SIG-M5 (cell line): ENCODE data around the gene CEP295NL.
"Not testable (repeated sequence)": the region's sequence is repeated elsewhere in the genome, so short reads cannot be mapped to it uniquely, and the experiment has no call there.

Experiments
- DNase-seq: peaks from one replicate; lab custom pipeline; 2025; lab: John Stamatoyannopoulos, UW

CEP295NL gene

DNA sequence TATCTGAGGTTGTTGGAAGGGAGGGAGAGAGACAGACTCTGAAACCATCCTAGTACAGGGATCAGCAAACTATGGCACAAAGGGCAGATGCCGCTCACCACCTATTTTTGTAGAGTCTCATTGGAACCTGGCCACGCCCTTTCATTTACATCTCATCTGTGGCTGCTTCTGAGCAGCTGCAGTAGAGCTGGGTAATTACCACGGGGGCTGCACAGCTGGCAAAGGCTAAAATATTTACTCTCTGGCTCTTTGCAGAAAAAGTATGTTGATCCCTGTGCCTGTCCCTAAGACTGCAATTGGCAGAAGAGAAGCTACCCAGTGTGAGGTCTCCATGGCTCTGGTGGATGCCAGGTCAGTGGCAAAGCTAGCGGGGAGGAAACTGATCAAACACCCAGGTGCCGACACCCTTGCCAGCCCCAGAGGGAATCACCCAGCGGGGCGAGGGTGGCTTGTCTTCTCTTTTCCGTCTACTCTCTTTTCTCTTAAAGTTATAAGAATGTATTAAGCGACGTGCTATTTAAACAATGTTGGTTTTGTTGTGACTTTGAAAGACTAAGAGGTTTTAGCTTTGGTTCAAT, 14.0 kb downstream of the CEP295NL start:
- DNase-seq: no peak

DNA sequence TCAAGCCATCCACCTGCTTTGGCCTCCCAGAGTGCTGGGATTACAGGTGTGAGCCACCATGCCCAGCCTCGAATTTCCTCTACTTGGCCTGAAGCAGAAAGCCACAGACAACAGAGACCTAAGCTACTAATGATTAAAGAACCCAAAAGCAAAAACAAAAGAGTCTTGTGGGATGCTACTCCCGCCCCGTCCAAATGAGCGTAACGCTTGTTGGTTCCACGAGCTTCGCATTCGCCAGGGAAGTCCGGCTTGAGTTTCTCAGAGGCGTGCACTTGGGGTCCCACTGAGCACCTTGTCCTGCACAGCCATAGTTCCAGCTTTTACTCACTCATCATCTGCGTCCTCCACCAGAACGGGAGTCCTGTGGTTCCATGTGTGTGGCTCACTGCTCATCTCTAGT, 16.0 kb downstream of the CEP295NL start:
- no peak for DNase-seq

DNA sequence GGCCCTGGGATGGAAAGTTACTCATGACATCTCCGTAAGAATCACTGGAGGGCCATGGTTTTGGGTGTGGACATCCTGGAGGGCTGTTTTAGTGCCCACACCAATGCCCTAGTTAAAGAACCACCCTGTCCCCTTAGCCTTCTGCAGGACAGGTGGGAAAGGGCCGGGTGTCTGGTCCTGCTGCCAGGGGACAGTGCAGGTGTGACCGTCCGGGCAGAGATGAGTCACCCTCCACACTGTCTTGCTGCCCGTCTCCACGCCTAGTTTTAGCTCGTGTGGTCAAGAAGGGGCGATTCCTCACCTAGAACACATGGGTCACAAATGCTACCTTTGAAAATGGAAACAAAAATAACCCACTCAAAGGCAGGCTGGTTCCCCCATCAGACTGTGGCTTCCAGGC, 17.0 kb downstream of the CEP295NL start:
- DNase-seq: no peak

DNA sequence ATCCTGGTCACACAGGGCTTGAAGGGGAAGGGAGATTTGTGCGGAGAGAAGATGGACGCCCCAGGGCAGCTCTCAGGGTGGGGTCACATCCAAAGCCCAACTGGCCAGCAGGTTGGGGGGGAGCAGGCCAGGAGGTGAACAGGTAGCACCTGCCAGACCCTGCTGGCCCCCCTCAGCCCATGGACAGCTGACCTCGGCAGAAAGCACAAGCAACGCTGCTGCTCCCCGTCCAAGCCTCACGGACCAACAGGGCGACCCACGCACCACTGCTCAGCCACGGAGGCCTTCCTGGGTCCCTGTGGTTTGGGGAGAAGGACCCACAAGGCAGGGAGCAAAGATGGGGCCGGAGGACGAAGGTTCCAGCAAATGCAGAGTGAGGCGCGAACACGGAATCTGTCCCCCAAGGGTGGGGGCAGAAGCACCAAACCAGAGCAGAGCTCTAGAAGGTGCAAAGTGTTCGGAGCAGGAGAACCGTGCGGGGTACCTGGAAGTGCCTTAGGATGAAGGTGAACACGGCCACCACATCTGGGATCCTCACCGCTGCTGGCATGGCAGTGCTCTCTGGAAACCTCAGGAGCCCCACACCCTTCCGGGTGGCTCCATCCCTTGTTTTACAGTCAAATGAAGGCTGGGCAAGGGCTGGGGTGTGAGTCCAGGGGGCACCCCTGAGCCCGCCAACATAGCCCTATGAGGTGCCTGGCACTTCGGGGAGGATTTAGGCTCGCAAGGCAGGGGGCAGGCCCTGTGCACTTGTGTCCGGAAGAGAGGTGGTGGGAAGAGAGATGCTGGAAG, 17.9 kb downstream of the CEP295NL start:
- DNase-seq: no peak

DNA sequence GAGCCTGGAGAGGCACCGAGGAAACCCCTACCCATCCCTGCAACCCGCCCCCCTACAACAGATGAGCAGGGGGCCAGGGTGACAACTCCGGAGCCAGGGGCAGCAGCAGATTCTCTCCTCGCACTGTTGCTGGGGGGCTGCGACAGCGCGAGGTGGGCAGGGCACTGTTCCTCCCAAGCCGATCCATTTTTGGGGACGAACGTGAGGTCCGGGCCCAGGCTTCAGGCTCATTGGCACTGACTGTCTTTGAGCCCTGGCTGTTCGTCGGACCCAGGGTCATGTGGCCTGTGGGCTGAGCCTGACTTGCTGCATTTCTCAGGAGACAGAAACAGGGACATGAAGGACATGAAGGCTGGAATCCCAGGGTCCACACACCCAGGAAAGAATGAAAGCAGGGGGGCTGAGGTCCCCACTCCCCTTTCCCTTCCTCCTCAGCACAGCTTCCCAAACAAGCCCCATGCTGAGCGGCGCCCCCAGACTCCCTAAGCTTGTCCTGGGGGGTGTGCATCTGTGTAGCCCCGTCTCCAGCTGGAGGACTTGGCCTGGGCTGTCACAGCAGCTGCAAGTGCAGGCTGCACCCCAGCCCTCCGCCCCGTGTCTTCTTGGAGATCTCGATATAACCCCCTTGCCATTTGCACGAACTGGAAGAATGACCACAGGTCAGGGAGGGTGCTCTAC, 18.7 kb downstream of the CEP295NL start:
- DNase-seq: no peak

DNA sequence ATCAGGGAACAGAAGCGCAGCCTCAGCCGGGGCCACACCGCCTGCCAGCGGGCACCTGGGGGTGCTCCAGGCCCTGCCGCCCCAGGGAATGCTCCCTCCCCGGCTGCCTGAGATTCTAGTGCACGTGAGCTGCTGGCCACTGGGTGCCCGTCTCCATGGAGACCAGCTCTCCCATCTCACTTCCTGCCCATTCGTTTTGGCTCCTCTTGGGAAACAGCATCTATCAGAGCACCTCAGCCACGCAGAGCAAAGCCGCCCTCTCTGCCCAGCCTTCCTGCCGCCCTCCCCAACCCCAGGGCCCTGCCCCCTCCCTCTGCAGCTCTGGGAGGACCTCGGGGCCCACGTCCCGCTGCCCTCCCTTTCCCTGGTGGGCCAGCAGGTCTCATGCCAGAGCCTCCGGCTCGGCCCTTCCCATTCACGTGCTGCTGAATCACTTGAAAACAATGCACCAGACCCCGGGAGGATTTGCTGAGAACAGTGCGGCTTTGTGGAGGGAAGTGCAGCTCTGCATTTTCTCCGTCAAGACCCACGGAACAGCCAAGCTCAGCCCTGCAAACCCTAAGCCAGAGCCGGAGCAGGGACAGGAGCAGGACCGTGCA, 19.4 kb downstream of the CEP295NL start:
- DNase-seq: no peak

DNA sequence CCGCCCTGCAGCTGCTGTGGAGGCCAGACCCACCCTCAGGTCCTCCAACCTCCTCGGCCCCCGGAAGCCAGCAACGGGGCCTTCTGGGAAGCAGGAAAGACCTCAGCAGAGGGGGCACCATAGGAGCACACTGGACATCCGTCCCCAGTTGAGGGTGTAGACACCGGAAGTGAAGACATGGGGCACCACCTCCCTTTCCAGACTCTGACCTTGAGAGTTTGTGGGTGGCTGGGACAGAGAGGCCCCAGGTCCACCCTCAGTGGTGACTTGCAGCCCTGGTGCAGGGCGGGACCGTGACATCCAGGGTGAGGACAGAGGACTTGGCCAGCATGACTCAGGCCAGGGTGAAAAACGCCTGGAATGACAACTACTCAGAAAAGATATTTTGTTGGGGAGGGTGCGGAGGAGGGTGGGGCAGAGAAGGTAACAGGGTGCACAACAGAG, 19.9 kb downstream of the CEP295NL start:
- no peak for DNase-seq

DNA sequence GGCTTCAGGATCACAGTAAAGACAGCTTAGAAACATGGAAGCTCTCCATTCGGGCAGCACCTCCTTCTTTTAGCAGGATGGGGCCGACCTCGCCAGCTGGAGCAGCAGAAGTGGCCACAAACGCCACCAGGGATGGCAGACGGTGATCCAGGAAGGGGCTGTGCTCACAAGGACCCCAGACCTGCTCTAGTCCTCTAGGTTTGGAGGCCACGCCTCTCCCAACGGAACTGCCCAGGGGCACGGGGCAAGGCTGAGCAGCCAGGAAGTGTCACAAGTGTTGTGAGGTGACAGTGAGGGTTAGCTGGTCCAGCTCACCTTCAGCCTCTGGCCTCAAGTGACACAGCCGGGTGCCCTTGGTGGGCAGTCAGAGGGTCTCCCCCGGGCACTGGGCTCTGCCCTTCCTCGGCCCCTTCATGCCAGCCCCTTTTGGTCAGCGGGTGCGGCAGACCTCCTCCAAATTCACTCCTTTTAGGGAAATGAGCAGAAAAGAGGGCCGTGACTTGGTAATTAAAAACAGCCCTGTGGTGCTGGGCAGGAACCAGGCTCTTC, 20.4 kb downstream of the CEP295NL start:
- no peak for DNase-seq

DNA sequence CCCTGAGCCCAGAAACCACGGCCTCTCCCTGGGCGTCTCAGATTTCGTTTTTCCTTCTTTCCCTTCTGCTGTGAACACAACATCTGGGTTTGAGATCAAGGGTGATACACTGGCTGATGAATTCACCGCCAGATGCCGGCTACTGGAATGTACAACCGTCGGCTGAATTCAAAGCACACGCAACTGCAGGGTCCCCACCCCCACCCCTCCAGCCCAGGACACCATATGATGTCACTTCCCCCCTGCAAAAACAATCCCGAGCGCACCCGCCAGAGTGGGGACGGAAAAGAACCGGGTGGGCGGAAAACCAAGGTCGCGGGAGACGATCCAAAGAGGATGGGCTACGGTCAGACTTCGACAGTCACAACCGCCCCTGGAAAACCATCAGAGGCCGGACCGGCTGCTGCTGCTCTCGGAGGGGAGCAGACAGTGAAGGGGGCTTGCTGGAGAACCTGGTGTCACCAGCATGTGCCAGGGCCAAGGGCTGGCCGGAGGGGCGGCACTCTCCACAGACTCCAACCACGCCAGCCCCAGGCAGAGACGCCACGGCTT, 23.3 kb downstream of the CEP295NL start:
- no peak for DNase-seq

DNA sequence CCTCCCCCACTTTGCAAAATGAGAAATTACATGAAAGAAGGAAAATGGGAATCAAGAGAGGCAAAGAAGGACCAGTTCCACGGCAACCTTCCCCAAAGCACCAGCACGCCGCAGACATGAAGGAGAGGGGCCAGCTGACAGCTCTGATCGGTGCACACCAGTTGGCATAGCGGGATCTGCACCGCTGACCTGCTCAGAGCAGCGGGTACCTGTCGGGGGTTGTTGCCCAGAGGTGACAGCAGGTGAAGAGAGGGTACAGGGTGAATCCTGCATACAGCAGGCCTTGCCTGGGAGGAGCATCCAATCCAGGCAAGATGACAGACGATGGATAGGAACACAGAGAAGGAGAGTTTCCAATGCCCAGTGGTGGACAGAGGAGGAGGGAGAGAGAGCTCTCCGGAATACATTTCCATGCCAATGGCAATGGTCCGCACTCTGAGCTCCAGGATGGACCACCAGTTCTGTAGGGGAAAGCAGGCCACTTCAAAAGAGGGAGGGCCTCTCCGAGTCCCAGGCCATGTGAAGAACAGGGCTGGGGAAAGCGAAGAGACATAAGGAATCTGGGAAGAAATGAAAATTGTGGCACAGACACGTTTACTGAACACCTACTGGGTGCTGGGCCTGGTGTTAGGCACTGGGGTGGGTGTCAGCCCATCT, 24.0 kb downstream of the CEP295NL start:
- DNase-seq: no peak

DNA sequence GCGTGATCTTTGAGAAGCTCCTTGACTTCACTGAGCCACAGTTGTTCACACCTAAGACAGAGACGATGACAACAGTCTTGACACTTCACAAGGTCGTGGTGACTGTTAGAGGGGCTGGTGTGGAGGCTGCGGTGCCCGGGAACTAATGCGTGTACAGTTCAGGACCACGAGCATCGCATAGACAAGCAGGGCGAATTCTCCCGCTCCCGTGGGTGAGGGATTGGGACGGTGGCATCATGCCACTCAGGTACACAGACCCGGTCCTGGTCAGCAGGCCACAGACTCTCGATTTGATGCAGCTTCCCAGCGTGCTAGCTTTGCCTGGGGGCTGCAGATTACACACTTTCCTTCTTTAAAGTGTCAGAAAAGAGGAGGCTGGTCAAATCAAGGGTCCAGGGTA, 24.7 kb downstream of the CEP295NL start:
- no peak for DNase-seq

DNA sequence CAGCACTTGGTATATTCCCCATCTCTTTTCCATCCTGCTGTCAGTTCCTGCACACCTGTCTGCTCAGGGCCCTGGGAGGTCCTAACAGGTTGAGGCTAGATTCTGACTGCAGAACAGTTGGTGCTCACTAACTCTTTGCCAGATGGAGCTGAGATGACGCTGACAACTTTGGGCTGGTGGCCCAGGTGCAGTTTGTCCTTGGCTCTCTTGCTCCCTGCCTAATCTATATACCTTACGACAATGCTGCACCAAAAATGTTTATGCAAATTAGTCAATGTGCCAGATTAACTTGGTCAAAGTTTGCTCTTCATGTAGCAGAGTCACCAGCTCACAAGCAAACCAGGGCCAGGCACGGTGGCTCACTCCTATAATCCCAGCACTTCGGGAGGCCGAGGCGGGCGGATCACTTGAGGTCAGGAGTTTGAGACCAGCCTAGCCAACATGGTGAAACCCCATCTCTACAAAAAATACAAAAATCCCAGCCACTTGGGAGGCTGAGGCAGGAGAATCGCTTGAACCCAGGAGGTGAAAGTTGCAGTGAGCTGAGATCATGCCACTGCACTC, 26.0 kb downstream of the CEP295NL start:
- DNase-seq: not testable (repeated sequence)

DNA sequence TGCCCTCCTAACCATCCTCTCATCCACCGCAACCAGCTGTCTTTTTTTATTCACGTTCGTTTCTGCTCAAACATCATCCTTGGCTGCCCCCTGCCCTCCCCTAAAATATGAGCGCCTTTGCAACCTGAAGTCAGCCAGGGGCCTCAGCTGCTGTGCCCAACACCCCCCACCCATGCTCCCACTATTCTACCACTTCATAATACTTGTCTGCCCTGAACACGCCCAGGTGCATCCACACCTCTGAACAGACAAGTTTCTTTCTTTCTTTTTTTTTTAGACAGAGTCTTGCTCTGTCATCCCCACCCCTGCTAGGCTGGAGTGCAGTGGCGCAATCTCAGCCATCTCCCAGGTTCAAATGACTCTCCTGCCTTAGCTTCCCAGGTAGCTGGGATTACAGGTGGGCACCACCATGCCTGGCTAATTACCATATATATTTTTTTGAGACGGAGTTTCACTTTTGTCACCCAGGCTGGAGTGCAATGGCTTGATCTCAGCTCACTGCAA, 26.9 kb downstream of the CEP295NL start:
- DNase-seq: no peak

DNA sequence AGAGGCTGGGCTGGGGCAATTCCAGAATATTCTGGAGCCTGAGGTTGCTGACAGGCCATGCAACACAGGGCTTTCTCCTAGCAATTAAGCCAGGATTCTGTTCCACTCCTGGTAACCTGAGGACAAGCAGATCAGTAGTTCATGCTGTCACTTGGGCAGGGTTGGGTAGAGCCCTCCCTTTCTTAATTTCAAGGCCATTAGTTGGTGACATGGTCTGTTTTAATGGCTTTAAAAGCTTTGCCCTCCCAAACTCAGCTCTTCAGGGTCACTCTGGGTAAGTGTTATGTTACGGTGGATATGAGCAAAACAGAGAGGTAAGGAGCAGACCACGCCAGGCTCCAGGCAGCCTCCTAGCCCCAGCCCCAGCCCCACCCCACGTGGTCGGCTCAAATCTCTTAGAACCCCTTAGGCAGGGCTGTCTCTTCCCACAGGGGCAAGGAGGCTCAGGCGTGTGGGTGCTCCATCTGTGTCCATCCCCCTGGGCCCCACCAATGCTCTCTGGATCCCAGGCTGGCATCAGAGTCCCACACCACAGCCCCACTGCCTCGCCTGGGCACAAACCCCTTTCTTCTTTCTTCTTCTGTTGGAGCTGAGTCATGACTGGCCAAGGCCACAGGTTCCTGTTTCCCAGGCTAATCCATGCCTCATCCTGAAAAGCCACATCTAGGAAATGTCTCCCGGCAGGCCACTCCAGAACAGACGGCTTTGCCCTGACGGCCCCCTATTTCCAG, 27.5 kb downstream of the CEP295NL start:
- DNase-seq: no peak

DNA sequence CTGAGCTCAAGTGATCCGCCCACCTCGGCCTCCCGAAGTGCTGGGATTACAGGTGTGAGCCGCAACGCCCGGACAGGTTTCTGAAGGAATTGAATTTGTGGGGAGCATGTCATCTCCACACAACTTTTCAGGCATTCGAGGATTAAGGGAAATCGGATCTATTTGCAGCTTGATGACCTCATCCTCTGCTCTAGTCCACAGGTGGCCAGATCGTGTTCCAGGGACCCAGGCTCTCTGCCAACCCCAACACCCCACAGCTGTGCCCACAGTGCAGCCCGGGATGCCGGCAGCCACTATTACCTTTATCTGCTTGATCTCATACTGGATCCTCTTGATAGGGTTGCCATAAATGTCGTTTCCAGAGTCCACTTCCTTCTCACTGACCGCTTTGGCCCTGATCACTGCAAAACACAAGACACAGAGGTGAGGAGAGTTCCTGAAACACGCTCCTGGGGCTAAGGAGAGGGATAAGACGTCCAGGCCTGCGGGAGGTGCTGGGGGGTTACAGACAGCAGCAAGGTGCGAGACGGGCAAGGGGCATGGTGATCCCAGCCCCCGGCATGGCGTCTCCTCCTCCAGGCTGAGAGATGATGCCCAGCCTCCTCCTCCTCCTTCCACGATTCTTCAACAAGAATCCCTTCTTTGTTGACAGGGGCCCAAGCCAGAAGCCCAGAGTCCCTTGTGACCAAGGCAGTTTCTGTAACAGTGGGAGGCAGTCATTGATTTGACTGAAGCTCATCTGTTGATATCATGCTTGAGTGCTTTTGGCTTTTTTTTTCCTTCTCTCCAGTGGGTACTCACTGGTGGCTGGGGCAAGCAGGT, 29.3 kb downstream of the CEP295NL start:
- no peak for DNase-seq

DNA sequence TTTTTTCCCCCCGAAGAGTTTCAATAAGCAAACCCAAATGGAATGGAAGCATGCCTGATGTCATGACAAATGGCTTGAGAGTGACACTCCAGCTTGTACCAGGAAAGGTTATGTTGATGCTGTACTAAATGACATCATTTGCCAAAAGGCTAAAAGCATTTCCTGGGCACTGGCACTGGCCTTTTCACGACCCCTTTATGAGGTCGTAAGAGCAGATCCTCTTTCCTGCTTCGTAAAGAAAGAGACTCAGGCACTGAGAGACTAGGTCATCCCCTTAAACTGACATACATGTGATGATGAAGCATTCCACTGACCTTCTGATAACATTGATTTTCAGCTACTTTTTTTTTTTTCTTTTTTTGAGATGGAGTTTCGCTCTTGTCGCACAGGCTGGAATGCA, 30.5 kb downstream of the CEP295NL start:
- no peak for DNase-seq

DNA sequence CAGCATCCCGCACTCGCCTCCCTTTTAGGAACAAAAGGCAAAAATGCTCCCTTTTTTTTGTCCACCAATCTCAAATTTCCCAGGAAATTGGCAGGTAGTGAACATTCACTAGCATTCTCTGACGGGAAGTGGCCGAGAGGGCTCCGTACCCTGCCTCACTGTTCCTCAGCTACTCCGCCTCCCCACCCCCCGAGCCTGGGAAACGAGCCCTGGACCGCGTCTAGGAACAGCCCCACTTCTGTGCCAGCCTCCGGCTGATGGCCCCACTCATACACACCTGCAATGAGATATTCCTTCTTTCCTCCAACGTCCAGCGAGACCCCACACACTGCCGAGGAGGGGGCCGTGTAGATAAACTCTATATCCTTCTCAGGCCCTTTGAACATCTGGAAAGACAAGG, 32.4 kb downstream of the CEP295NL start:
- no peak for DNase-seq

DNA sequence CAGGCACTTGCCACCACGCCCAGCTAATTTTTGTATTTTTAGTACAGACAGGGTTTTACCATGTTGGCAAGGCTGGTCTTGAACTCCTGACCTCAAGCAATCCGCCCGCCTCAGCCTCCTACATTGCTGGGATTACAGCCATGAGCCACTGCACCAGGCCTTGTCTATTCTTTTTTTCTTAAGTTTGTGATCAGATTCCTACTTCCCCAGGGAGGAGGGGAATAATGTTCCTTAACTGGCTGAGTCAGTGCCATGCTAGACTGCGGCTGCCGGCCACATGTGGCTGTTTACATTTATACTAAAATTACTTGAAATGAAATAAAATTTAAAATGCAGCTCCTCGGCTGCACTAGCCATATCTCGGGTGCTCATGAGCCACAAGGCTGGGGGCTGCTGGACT, 34.6 kb downstream of the CEP295NL start:
- no peak for DNase-seq

DNA sequence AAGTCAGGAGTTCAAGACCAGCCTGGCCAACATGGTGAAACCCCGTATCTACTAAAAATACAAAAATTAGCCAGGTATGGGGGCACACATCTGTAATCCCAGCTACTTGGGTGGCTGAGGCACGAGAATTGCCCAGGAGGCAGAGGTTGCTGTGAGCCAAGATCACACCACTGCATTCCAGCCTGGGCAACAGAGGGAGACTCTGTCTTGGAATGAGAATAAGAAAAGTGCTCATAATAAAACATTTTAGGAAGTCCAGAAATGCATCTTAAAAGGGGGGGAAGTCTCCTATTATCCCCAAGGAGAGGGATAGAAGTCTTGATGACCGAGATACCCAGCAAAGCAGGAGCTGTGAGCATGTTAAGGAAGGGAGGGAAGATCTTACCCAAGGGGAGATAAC, 36.0 kb downstream of the CEP295NL start:
- not testable (repeated sequence) for DNase-seq
